ENCODE measurements around the gene ST6GALNAC4.
"Not testable (repeated sequence)": the region's sequence is repeated elsewhere in the genome, so short reads cannot be mapped to it uniquely, and the experiment has no call there.

ST6GALNAC4 gene

GRCh38 chr9:127887792-127888191 lies 29.0 kb downstream of the ST6GALNAC4 start:
- DNase-seq (ENCODE audit: low read depth in 2 of 2) = no peak

- DNase-seq (ENCODE audit: low read depth in 2 of 2) = no peak
Observed at GRCh38 chr9:127886401-127886972, 30.4 kb downstream of the ST6GALNAC4 start.

DNA sequence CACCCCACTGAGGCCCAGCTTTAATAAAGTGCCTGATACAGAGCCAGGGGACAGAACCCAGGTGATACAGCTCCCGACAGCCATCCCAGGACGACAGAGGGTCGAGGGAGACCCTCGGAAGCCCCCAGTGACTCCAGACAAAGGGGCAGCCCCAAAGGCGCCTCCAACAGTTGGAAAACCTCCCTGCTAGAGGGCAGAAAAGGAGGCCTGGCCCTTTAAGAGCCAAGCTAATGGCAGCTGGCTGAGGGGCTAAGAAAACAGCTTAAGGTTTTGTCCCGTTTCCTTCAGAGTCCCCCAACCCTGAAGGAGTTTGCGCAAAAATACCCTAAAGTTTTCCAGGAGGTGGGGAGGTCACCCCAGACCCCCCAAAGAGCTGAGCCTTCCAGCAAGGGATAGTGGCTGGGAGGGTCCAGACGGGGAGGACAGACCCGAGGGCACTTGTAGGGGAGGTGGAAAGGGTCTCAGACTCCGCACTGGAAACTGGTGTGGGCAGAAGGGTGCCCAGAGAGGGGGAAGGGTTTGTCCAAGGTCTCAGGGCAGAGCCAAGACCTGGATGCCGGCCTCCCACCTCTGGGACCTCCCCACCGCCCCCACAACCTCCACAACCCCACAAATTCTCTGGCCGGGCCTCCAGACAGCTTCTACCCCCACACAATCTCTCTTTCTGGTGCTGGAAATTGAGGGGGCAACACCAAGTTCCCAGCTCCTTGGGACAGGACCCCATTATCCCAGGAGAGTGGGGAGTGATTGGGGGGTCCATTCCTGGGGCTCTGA lies 31.1 kb downstream of the ST6GALNAC4 start:
- no peak for DNase-seq (ENCODE audit: low read depth in 2 of 2)

DNA sequence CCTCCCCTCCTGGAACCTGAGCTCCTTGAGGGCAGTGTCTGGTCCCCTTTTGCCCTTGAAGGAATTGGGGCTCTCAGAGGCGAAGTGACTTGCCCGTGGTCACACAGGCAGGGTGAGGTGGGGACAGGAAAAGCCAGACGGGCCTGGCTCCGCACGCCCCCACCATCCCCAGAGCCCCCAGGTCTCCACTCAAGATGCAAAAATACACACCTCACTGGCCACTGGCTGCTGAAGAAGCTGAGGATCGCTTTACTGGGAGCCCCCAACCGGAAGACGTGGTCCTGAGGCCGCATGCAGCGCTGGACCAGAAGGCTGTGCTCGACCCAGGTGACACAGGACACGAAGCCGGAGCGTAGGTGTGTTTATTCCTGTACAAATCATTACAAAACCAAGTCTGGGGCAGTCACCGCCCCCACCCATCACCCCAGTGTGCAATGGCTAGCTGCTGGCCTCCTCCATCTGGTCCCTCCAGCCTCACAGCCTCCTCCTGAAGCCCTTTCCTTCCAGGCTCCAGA lies 31.8 kb downstream of the ST6GALNAC4 start:
- no peak for DNase-seq (ENCODE audit: low read depth in 2 of 2)

DNA sequence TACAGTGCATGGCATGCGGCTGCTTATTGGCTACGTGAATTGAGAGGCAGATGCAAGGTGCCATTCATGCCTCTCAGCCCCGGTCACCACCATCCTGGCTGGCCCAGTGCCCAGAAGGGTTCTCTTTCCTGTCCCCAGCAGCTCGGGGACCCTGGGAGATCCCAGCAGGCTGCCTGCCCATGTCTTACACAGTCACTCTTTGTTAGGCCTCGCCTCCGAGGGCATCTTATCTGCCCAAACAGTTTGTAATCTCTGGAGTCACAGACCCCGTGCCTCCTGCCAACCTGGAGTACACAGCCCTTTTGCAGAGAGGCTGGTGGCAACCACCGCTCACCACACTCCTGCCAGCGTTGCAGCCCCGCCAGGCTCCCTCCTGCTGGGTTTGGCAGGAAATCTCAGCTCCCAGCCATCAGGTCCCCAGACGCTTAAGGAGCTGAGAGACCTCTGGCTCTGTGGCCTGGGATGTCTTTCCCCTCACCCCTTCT lies 32.4 kb downstream of the ST6GALNAC4 start:
- no peak for DNase-seq (ENCODE audit: low read depth in 2 of 2)

GRCh38 chr9:127883959-127884358 lies 32.9 kb downstream of the ST6GALNAC4 start:
- DNase-seq (ENCODE audit: low read depth in 2 of 2) = no peak

DNA sequence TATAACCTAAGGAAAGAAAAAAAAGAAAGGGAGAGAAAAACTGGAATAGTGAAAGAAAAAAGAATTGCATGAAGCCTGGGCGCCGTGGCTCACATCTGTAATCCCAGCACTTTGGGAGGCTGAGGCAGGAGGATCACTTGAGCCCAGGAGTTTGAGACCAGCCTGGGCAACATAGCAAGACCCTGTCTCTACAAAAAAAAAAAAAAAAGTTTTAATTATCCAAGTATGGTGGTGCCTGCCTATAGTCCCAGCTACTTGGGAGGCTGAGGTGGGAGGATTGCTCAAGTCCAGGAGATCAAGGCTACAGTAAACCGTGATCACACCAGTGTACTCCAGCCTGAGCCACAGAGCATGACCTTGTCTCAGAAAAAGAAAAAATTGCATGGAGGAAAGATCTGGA lies 35.1 kb downstream of the ST6GALNAC4 start:
- not testable (repeated sequence) for DNase-seq (ENCODE audit: low read depth in 2 of 2)

DNA sequence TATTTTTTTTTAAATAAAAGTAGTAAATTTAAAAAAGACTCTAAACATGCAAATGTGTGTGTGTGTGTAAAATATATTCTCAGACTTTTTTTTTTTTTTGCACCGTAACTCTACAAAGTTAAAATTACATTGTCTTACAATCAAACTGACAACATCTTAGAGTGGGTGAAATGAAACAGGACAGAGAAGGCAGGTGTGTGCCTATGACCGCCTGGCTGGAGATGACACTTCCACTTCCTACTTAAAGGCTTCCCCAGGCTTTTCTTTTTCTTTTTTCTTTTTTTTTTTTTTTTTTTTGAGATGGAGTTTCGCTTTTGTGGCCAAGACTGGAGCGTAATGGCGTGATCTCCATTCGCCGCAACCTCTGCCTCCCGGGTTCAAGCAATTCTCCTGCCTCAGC lies 36.7 kb downstream of the ST6GALNAC4 start:
- DNase-seq (ENCODE audit: low read depth in 2 of 2) = no peak

DNA sequence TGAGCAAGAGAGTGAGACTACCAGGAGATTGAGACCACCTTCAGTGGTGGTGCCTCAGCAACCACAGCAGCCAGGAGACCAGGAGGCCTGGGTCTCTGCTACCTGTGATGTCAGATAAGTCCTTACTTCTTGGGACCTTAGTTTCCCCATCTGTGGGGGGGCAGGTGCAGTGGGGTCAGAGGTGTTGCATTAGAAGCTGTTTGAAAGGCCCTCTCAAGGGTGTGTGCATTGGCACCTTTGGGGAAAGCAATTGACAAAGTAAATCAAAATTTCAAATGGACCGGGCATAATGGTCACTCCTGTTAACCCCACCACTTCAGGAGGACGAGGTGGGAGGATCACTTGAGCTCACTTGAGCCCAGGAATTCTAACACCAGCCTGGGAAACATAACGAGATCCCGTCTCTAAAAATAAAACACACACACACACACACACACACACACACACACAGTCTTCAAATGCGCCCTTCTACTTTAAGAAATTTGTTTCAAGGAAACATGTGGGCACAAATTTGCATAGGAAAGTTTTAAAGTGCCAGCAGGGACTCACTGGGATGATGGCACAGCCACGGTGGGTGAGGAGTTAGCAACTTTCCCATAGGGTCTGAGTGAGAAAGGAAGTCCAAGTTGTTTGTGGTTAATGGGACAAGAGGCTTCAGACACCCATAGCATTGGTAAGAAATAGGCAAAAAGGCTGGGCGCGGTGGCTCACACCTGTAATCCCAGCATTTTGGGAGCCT lies 38.0 kb downstream of the ST6GALNAC4 start:
- DNase-seq (ENCODE audit: low read depth in 2 of 2) = no peak

GRCh38 chr9:127878001-127878651 lies 38.7 kb downstream of the ST6GALNAC4 start:
- DNase-seq (ENCODE audit: low read depth in 2 of 2) = no peak

- DNase-seq (ENCODE audit: low read depth in 2 of 2) = no peak
Observed at GRCh38 chr9:127877566-127877998, 39.3 kb downstream of the ST6GALNAC4 start, which contains the start of gene AK1. Gene AK1 (minus strand): TSS chr9:127877675. CDS start chr9:127874617, 3,058 bp downstream.

GRCh38 chr9:127876764-127877562 lies 39.9 kb downstream of the ST6GALNAC4 start:
- no peak for DNase-seq (ENCODE audit: low read depth in 2 of 2)

DNA sequence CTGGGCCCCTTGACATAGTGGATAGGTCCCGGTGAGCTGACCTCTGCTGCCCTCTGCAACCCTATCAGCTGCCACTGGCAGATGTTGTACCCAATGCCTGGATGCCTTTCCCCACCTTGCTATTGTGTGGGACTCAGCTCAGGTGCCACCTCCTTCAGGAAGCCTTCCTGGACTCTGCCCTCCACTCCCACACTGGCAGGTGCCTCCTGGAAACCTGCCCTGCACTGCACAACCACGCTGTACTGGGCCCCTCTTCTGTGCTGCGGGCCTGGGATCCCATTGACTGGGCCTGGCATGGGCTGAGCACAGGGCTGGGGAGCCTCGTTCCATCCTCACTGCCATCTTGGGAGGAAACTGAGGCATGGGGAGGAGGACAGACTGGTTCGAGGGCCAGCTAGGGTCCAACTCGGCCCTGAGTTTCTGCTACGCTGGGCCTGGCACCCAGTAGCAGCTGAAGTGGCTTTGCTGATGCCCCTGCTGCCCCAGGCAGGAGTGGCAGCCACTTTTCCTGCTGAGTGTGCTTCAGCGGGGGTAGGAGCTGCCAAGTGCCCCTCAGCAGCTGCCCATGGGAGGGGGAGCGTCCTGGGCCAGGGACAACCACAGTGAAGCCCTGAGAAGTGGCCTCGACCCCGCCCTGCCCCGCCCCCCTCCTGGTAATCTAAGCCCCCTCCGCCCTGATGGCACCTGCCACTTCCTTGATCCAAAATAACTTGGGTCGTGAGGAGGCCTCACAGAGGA lies 40.6 kb downstream of the ST6GALNAC4 start:
- DNase-seq (ENCODE audit: low read depth in 2 of 2) = no peak

GRCh38 chr9:127875306-127875966 lies 41.4 kb downstream of the ST6GALNAC4 start:
- no peak for DNase-seq (ENCODE audit: low read depth in 2 of 2)

- DNase-seq (ENCODE audit: low read depth in 2 of 2) = no peak
Observed at GRCh38 chr9:127874301-127875221, 42.3 kb downstream of the ST6GALNAC4 start.

GRCh38 chr9:127873886-127874285 lies 43.0 kb downstream of the ST6GALNAC4 start:
- DNase-seq (ENCODE audit: low read depth in 2 of 2) = no peak

DNA sequence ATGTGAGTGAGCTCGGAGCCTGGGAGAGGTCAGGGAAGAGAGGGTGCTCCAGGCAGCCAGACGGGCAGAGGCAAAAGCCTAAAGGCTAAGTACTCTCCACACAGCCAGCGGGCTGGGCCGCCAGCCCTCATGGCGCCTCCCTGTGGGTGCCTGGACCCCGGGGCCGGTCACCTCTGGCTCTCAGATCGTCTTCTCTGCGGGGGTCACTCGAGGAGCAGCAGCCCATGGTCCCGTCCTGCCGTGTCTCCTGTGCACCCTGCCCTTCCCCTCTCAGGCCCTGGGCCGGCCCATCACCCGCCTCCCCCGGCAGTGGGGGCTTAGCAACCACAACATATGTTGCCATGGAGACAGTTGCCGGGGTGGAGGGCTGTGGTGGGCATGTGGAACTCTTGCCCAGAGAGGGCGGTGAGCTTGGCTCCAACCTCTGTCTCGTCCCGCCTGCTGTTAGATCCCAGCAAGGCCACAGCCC lies 43.6 kb downstream of the ST6GALNAC4 start:
- DNase-seq (ENCODE audit: low read depth in 2 of 2) = no peak

Data from stimulated activated CD4-positive, alpha-beta T cell treated with anti-CD3 and anti-CD28 coated beads, Interleukin-1b, Interleukin-23, amount 100 ng/mL, for 4 hours (primary cell).